WTC11 (cell line): ENCODE results near the gene LEFTY2. TPM values are rescaled to one million over a fixed set of nuclear protein-coding genes. Genes with fewer than 3 reads are reported as not detected.

Source experiments
- ATAC-seq: fragments of 200-7000 bp; cut with Tn5 transposase; 2 replicates; pipeline ENCODE4 v1.10.0; 2021; ENCODE audit warnings: mild to moderate bottlenecking, moderate library complexity
- CTCF ChIA-PET: fragments of 300-600 bp; sonication (Branson Sonifier 250); formaldehyde crosslinking; loops from one replicate; lab custom pipeline; 2021; ENCODE audit warnings: antibody characterized with exemption; lab: Charles Lee
- POLR2A ChIA-PET: fragments of 350-600 bp; sonication (Branson Sonifier 250); formaldehyde crosslinking; loops from one replicate; lab custom pipeline; 2021; ENCODE audit warnings: antibody characterized with exemption; lab: Charles Lee
- DNase-seq: peaks from one replicate; pipeline ENCODE4 v3.0.0; 2021; ENCODE audit warnings: low spot score
- H3K27ac Mint-ChIP-seq: 2 replicates; pipeline ENCODE4 v1.8.0; 2021; ENCODE audit warnings: mixed read lengths
- H3K27me3 Mint-ChIP-seq: 2 replicates; pipeline ENCODE4 v1.8.0; 2021; ENCODE audit warnings: low read depth, mild to moderate bottlenecking, moderate library complexity, mixed read lengths
- H3K36me3 Mint-ChIP-seq: 2 replicates; pipeline ENCODE4 v1.8.0; 2021; ENCODE audit warnings: mixed read lengths
- H3K4me1 Mint-ChIP-seq: 2 replicates; pipeline ENCODE4 v1.8.0; 2022; ENCODE audit warnings: mixed read lengths
- H3K4me3 Mint-ChIP-seq: 2 replicates; pipeline ENCODE4 v1.8.0; 2021; ENCODE audit warnings: mild to moderate bottlenecking, moderate library complexity, mixed read lengths
- H3K9me3 Mint-ChIP-seq: 2 replicates; pipeline ENCODE4 v1.8.0; 2021; ENCODE audit warnings: mixed read lengths
- ATF1 ChIP-seq: sonication (generic); formaldehyde crosslinking; IDR thresholded peaks from 2 replicates; pipeline ENCODE4 v1.8.1; 2023; ENCODE audit warnings: mild to moderate bottlenecking, moderate library complexity, missing genetic modification reagents
- CBFB ChIP-seq: sonication (generic); formaldehyde crosslinking; IDR thresholded peaks from 2 replicates; pipeline ENCODE4 v1.8.1; 2022; ENCODE audit warnings: mild to moderate bottlenecking, low read depth, missing genetic modification reagents
- CREM ChIP-seq: sonication (generic); formaldehyde crosslinking; IDR thresholded peaks from 2 replicates; pipeline ENCODE4 v1.8.1; 2022; ENCODE audit warnings: mild to moderate bottlenecking, missing genetic modification reagents, moderate library complexity
- EMX1 ChIP-seq: fragments of 250-450 bp; sonication (Bioruptor Pico); IDR thresholded peaks from 2 replicates; pipeline ENCODE4 v1.8.0; 2021; ENCODE audit warnings: mild to moderate bottlenecking
- FOXK1 ChIP-seq: sonication (generic); formaldehyde crosslinking; IDR thresholded peaks from 2 replicates; pipeline ENCODE4 v1.8.0; 2022; ENCODE audit warnings: mild to moderate bottlenecking, moderate library complexity, missing genetic modification reagents
- JUN ChIP-seq: sonication (generic); formaldehyde crosslinking; IDR thresholded peaks from 2 replicates; pipeline ENCODE4 v1.8.0; 2023; ENCODE audit warnings: mild to moderate bottlenecking, missing genetic modification reagents
- NR3C1 ChIP-seq: sonication (generic); formaldehyde crosslinking; conservative IDR thresholded peaks from 2 replicates; pipeline ENCODE4 v1.8.1; 2023; ENCODE audit warnings: low read depth, mild to moderate bottlenecking, missing genetic modification reagents
- SMAD4 ChIP-seq: sonication (generic); formaldehyde crosslinking; IDR thresholded peaks from 2 replicates; pipeline ENCODE4 v1.8.0; 2022; ENCODE audit warnings: mild to moderate bottlenecking, missing genetic modification reagents
- SOX15 ChIP-seq: fragments of 250-450 bp; sonication (Bioruptor Pico); IDR thresholded peaks from 2 replicates; pipeline ENCODE4 v1.9.0; 2021; ENCODE audit warnings: mild to moderate bottlenecking
- TEAD4 ChIP-seq: sonication (generic); formaldehyde crosslinking; IDR thresholded peaks from 2 replicates; pipeline ENCODE4 v1.8.0; 2022; ENCODE audit warnings: mild to moderate bottlenecking, missing genetic modification reagents
- ZNF219 ChIP-seq: sonication (generic); formaldehyde crosslinking; IDR thresholded peaks from 2 replicates; pipeline ENCODE4 v1.8.0; 2023; ENCODE audit warnings: missing genetic modification reagents, mild to moderate bottlenecking, borderline replicate concordance
- ZNF232 ChIP-seq: sonication (generic); formaldehyde crosslinking; IDR thresholded peaks from 2 replicates; pipeline ENCODE4 v1.8.0; 2022; ENCODE audit warnings: mild to moderate bottlenecking, missing genetic modification reagents
- ZNF317 ChIP-seq: sonication (generic); formaldehyde crosslinking; IDR thresholded peaks from 2 replicates; pipeline ENCODE4 v1.8.1; 2023; ENCODE audit warnings: low read depth, mild to moderate bottlenecking, moderate library complexity, missing genetic modification reagents, borderline replicate concordance
- total RNA-seq: library from RNA; stranded (reverse); gene quantifications from 3 replicates; pipeline ENCODE4 v1.2.3, GENCODE V29; 2021
- TF ChIP-seq, protein P1 (sequence below): sonication (generic); formaldehyde crosslinking; IDR thresholded peaks from 2 replicates; pipeline ENCODE4 v1.8.1; 2023; ENCODE audit warnings: mild to moderate bottlenecking, missing genetic modification reagents, moderate library complexity
- TF ChIP-seq, protein P2 (sequence below): sonication (generic); formaldehyde crosslinking; IDR thresholded peaks from 2 replicates; pipeline ENCODE4 v1.8.0; 2022; ENCODE audit warnings: mild to moderate bottlenecking, missing genetic modification reagents
- TF ChIP-seq, protein P3 (sequence below): sonication (generic); formaldehyde crosslinking; IDR thresholded peaks from 2 replicates; pipeline ENCODE4 v1.8.1; 2022; ENCODE audit warnings: low read depth, mild to moderate bottlenecking, moderate library complexity, missing genetic modification reagents, borderline replicate concordance
- TF ChIP-seq, protein P4 (sequence below): fragments of 250-450 bp; sonication (Bioruptor Pico); IDR thresholded peaks from 2 replicates; pipeline ENCODE4 v1.9.0; 2021; ENCODE audit warnings: mild to moderate bottlenecking
- TF ChIP-seq, protein P5 (sequence below): sonication (generic); formaldehyde crosslinking; IDR thresholded peaks from 2 replicates; pipeline ENCODE4 v1.8.1; 2023; ENCODE audit warnings: mild to moderate bottlenecking, missing genetic modification reagents
- TF ChIP-seq, protein P6 (sequence below): sonication (generic); formaldehyde crosslinking; IDR thresholded peaks from 2 replicates; pipeline ENCODE4 v1.8.0; 2022; ENCODE audit warnings: mild to moderate bottlenecking, missing genetic modification reagents
- TF ChIP-seq, protein P7 (sequence below): fragments of 250-450 bp; sonication (Bioruptor Pico); IDR thresholded peaks from 2 replicates; pipeline ENCODE4 v1.8.0; 2021; ENCODE audit warnings: mild to moderate bottlenecking
- TF ChIP-seq, protein P8 (sequence below): fragments of 250-450 bp; sonication (Bioruptor Pico); IDR thresholded peaks from 2 replicates; pipeline ENCODE4 v1.9.0; 2021; ENCODE audit warnings: moderate library complexity, mild to moderate bottlenecking, inconsistent platforms, borderline replicate concordance

LEFTY2 gene
- total RNA-seq, 1 experiment from 2014 or later: 15.5 TPM

DNA sequence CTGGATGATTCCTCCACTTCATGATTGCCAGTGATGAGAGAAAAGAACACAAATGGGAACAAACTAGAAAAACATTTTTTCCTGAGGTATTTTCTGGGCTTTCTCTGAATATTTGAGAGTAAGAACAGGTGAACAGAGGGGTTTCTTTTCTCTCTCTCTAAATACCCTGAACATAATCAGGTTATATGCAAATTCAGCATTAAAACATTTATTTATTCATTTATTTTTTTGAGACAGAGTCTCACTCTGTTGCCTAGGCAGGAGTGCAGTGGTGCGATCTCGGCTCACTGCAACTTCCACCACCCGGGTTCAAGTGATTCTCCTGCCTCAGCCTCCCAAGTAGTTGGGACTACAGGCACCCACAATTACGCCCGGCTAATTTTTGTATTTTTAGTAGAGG, 5.8 kb upstream of the LEFTY2 start (continued):
- TF ChIP-seq ZNF219: no peak
- TF ChIP-seq NR3C1 (CRISPR knock-in tag): no peak
- TF ChIP-seq, protein P1, sequence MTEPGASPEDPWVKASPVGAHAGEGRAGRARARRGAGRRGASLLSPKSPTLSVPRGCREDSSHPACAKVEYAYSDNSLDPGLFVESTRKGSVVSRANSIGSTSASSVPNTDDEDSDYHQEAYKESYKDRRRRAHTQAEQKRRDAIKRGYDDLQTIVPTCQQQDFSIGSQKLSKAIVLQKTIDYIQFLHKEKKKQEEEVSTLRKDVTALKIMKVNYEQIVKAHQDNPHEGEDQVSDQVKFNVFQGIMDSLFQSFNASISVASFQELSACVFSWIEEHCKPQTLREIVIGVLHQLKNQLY (CRISPR knock-in tag): no peak
- TF ChIP-seq ZNF317: no peak
- TF ChIP-seq FOXK1 (CRISPR knock-in tag): no peak
- TF ChIP-seq, protein P2, sequence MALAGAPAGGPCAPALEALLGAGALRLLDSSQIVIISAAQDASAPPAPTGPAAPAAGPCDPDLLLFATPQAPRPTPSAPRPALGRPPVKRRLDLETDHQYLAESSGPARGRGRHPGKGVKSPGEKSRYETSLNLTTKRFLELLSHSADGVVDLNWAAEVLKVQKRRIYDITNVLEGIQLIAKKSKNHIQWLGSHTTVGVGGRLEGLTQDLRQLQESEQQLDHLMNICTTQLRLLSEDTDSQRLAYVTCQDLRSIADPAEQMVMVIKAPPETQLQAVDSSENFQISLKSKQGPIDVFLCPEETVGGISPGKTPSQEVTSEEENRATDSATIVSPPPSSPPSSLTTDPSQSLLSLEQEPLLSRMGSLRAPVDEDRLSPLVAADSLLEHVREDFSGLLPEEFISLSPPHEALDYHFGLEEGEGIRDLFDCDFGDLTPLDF (CRISPR knock-in tag): no peak
- no peak for TF ChIP-seq SOX15 (CRISPR knock-in tag)
- no peak for TF ChIP-seq TEAD4
- TF ChIP-seq, protein P3, sequence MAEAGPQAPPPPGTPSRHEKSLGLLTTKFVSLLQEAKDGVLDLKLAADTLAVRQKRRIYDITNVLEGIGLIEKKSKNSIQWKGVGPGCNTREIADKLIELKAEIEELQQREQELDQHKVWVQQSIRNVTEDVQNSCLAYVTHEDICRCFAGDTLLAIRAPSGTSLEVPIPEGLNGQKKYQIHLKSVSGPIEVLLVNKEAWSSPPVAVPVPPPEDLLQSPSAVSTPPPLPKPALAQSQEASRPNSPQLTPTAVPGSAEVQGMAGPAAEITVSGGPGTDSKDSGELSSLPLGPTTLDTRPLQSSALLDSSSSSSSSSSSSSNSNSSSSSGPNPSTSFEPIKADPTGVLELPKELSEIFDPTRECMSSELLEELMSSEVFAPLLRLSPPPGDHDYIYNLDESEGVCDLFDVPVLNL (CRISPR knock-in tag): no peak
- TF ChIP-seq CREM (CRISPR knock-in tag): no peak

DNA sequence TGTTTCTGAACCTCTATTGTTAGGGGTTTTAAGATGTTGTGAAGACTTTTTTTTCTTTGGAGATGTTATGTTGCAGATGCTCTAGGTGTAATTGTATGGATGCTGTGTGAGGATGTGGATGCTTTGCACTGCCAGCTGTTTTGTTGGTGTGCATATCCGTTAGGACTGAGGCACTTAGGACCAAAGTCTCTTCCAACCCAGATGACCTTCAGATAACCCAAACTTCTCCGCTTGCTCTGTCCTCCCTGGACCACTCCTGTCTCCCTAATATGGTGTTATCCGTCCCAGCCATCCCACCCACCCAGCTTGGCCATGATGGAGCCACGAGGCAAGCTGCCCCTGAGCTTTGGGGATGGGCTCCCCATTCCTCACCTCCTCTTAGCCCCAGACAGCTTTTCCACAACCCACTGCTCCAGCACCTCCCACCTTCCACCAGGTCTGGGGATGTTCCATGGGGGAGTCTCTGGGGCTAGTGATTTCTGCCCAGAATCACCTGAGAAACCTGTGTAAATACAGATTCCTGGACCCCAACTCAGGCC, 5.1 kb upstream of the LEFTY2 start:
- H3K36me3 Mint-ChIP-seq: no peaks in the 10 kb centered on the region
- TF ChIP-seq ATF1 (no peak), ZNF232 (CRISPR knock-in tag) (no peak), JUN (CRISPR knock-in tag) (no peak), EMX1 (CRISPR knock-in tag) (no peak)
- TF ChIP-seq, protein P4, sequence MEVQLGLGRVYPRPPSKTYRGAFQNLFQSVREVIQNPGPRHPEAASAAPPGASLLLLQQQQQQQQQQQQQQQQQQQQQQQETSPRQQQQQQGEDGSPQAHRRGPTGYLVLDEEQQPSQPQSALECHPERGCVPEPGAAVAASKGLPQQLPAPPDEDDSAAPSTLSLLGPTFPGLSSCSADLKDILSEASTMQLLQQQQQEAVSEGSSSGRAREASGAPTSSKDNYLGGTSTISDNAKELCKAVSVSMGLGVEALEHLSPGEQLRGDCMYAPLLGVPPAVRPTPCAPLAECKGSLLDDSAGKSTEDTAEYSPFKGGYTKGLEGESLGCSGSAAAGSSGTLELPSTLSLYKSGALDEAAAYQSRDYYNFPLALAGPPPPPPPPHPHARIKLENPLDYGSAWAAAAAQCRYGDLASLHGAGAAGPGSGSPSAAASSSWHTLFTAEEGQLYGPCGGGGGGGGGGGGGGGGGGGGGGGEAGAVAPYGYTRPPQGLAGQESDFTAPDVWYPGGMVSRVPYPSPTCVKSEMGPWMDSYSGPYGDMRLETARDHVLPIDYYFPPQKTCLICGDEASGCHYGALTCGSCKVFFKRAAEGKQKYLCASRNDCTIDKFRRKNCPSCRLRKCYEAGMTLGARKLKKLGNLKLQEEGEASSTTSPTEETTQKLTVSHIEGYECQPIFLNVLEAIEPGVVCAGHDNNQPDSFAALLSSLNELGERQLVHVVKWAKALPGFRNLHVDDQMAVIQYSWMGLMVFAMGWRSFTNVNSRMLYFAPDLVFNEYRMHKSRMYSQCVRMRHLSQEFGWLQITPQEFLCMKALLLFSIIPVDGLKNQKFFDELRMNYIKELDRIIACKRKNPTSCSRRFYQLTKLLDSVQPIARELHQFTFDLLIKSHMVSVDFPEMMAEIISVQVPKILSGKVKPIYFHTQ (CRISPR knock-in tag): no peak
- TF ChIP-seq, protein P5, sequence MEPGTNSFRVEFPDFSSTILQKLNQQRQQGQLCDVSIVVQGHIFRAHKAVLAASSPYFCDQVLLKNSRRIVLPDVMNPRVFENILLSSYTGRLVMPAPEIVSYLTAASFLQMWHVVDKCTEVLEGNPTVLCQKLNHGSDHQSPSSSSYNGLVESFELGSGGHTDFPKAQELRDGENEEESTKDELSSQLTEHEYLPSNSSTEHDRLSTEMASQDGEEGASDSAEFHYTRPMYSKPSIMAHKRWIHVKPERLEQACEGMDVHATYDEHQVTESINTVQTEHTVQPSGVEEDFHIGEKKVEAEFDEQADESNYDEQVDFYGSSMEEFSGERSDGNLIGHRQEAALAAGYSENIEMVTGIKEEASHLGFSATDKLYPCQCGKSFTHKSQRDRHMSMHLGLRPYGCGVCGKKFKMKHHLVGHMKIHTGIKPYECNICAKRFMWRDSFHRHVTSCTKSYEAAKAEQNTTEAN (CRISPR knock-in tag): no peak
- H3K4me1 Mint-ChIP-seq: peaks cover 89% of the 10 kb centered on the region
- ChIA-PET CTCF (interaction anchor here (0.6 to 2.5 kb wide), 6 partner anchors 11 to 140 kb away, joined by 3 to 13 read pairs (median 4); partner anchors contain the start of gene TMEM63A), POLR2A (interaction anchor here (0.6 to 1.2 kb wide), 3 partner anchors 63 to 178 kb away, joined by 3 to 5 read pairs (median 3); partner anchors contain the start of genes H3-3A and TMEM63A)
- H3K27ac Mint-ChIP-seq: peak overlapping the region; percentile 93
- no peaks in the 10 kb centered on the region for H3K9me3 Mint-ChIP-seq
- DNase-seq: no peak
- ATAC-seq: peak; percentile 3
- peaks cover 98% of the 10 kb centered on the region for H3K27me3 Mint-ChIP-seq
- peak overlapping the region; percentile 11 for H3K4me3 Mint-ChIP-seq

DNA sequence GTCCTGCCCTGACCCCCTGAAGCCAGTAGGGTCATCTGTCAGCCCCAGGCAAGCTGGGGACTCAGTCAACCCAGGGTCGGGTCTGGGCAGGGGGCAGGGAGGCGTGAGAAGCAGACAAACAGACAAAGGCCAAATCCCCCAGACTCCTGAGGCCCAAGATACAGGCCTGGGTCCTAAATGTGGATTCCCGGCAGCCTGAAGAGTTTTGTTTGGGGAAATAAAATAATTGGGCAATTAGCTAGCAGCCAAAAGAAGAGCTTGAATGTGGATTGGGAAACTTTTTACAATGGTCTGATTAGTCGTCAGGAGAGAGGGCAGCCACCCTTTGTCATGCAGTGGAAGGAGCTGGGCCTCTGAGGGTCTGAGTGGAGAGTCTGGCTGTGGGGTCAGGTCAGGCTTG, 4.5 kb upstream of the LEFTY2 start:
- ChIA-PET CTCF (interaction anchor here (0.6 to 2.5 kb wide), 8 partner anchors 11 to 139 kb away, joined by 3 to 13 read pairs (median 4); partner anchors contain the start of genes LEFTY1 and TMEM63A), POLR2A (interaction anchor here (0.6 to 1.2 kb wide), 4 partner anchors 13 to 178 kb away, joined by 3 to 5 read pairs (median 3); partner anchors contain the start of genes H3-3A and TMEM63A)
- peak; percentile 79 for ATAC-seq
- Mint-ChIP-seq H3K4me3 (peak overlapping the region; percentile 11), H3K4me1 (peaks cover 85% of the 10 kb centered on the region), H3K27me3 (peaks cover 94% of the 10 kb centered on the region), H3K36me3 (no peaks in the 10 kb centered on the region), H3K9me3 (no peaks in the 10 kb centered on the region), H3K27ac (peak overlapping the region; percentile 93)
- DNase-seq: peak; percentile 53
- TF ChIP-seq CBFB (CRISPR knock-in tag) (no peak), NR3C1 (CRISPR knock-in tag) (no peak), SMAD4 (peak; percentile 58; the same call in 1 of the 2 replicates), EMX1 (CRISPR knock-in tag) (no peak)
- TF ChIP-seq, protein P6, sequence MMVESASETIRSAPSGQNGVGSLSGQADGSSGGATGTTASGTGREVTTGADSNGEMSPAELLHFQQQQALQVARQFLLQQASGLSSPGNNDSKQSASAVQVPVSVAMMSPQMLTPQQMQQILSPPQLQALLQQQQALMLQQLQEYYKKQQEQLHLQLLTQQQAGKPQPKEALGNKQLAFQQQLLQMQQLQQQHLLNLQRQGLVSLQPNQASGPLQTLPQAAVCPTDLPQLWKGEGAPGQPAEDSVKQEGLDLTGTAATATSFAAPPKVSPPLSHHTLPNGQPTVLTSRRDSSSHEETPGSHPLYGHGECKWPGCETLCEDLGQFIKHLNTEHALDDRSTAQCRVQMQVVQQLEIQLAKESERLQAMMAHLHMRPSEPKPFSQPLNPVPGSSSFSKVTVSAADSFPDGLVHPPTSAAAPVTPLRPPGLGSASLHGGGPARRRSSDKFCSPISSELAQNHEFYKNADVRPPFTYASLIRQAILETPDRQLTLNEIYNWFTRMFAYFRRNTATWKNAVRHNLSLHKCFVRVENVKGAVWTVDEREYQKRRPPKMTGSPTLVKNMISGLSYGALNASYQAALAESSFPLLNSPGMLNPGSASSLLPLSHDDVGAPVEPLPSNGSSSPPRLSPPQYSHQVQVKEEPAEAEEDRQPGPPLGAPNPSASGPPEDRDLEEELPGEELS (CRISPR knock-in tag): no peak
- TF ChIP-seq, protein P7, sequence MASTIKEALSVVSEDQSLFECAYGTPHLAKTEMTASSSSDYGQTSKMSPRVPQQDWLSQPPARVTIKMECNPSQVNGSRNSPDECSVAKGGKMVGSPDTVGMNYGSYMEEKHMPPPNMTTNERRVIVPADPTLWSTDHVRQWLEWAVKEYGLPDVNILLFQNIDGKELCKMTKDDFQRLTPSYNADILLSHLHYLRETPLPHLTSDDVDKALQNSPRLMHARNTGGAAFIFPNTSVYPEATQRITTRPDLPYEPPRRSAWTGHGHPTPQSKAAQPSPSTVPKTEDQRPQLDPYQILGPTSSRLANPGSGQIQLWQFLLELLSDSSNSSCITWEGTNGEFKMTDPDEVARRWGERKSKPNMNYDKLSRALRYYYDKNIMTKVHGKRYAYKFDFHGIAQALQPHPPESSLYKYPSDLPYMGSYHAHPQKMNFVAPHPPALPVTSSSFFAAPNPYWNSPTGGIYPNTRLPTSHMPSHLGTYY (CRISPR knock-in tag): no peak
- TF ChIP-seq, protein P8, sequence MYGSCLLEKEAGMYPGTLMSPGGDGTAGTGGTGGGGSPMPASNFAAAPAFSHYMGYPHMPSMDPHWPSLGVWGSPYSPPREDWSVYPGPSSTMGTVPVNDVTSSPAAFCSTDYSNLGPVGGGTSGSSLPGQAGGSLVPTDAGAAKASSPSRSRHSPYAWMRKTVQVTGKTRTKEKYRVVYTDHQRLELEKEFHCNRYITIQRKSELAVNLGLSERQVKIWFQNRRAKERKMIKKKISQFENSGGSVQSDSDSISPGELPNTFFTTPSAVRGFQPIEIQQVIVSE (CRISPR knock-in tag): no peak
